ENCODE data around the gene SPDEF.

The SPDEF gene

DNA sequence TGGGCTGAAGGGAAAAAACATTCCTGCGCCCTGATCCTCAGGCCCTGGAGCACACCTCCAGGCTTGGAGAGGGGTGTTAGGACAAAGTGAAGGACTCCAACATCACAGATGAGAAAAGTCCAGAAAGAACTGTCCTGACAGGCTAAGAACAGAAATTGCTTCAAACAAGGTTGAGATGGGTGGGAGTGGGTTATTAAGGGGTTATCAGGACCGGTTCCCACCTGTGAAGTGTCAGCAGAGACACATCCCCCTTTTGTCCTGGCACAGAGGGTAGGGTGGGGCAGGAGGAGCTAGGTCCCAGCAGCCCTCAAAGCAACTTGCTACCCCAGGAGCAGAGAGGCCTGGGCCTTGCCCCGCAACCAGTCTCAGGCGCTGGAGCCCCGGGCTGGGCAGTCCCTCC is 3.5 kb downstream of the SPDEF start:
- DNase-seq: no peak
- intact Hi-C loops (cut with DNase I): no loop called here

DNA sequence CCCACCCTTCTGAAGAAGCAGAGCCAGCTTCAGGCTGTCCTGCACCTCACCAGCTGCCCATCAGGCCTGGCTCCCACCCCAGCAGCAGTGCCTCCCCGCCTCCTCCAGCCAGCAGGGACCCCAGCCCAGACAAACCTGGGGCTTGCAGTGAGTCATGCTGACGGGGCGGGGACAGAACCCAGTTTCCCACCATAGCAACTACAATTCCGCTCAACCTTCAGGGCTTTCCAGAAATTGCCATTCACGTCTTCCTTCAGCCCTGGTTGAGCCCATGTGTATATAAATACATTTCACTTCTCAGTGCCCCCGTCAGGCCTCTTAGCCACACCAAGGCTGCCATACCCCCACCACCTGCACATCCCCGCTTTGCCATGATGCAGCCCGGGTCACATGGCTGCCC is 4.4 kb downstream of the SPDEF start:
- no peak for DNase-seq
- intact Hi-C loops (cut with DNase I): no loop called here

DNA sequence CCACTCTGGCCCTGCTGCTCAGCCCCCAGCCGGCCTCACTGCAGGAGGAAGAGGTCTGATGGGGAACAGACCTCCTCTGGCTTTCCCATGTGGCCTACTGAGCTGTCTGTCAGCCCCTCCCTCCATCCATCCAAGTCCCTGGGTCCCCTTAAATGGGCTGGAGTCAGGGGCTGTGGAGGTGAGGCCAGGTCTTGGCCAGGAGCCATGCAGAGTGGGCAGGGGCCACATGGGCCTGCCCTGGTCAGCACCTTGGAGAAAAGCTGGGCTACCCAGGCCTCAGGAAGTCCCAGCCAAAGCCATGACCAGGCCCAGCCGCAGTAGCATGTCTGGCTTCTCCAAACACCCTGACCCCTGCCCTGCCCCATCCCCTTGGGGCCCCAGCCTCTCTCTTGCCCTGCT is 6.3 kb downstream of the SPDEF start:
- intact Hi-C loops (cut with DNase I): no loop called here

DNA sequence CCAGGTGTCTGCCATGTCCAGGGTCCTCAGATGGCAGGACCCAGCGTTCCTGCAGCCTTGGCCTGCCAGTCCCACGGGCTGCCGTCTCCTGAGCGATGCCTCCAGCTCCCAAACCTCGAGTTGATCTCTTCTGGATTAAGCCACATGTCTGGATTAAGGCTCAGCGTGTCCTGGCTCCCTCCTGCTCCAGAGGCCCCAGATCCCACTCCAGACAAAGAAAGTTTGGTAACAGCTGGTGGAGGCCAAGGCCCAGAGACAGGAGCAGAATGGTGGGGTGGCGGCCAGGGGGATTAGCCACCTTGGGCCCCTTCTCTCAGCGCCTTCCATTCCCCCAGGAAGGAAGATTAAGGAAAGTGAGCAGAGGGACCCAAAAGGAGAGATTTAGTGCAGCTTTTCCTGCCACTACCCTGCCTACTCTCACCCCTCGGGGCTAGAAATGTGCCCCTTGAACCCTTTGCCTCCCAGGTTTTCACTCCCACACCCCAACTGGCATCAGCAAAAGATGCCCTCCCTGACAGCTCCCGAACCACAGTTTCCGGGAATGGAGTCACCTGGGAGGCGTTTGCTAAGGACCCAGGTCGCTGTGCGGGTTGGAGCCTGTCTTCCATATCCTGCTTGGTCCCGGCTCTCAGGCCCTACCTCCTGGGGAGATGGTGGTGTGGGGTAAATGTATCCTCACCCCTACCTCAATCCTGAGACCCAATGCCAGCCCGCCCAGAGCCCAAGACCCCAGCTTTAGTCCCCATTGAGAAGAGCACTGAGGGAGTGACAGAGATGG is 6.9 kb downstream of the SPDEF start:
- DNase-seq: no peak

More for the DNA sequence above, 6.3 kb downstream of the SPDEF start:
- no peak for DNase-seq

DNA sequence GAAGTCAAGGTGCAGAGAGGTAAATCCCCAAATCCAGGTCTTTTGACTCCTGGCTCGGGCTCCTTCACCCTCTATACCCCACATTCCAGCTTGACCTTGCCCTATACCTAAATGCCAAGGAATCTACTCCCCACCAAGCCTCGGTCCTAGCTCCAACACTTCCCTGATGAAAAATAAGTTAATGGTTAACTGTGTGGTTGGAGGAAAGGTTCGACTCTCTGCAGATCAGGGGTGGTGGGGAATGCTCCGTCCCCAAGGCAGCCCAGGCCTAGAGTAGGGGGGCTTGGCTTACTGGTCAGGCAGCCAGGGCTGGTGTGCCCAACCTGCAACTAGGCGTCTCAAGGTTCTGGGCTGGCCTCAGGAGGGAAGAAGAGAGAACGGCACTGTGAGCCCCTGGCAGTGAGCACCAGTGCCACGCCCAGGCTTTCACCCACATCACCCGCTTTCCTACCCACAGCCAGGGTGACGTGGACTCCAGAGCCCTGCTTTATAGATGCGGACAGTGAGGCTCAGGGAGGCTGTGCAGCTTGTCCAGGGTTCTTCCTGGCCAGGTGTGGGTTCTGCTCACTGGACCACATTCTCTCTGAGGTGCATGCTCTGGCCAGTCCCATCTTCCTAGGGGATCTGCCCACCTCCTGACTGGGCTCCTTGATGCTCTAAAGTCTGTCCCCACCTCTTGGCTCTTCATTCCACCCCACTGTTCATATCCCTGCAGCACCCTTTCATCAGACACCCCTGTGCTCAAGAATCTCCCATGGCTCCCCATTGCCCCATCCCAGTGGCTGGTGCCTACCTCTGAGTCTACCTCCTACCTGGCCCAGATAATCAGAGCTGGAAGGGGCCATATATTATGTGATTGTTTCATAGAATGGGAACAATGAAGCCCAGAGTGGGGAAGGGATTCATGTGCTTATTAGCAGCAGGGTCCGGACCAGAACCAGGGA is 8.2 kb downstream of the SPDEF start:
- DNase-seq: no peak
- intact Hi-C loops (cut with DNase I): no loop called here

More for the DNA sequence above, 6.9 kb downstream of the SPDEF start:
- intact Hi-C loops (cut with DNase I): no loop called here

DNA sequence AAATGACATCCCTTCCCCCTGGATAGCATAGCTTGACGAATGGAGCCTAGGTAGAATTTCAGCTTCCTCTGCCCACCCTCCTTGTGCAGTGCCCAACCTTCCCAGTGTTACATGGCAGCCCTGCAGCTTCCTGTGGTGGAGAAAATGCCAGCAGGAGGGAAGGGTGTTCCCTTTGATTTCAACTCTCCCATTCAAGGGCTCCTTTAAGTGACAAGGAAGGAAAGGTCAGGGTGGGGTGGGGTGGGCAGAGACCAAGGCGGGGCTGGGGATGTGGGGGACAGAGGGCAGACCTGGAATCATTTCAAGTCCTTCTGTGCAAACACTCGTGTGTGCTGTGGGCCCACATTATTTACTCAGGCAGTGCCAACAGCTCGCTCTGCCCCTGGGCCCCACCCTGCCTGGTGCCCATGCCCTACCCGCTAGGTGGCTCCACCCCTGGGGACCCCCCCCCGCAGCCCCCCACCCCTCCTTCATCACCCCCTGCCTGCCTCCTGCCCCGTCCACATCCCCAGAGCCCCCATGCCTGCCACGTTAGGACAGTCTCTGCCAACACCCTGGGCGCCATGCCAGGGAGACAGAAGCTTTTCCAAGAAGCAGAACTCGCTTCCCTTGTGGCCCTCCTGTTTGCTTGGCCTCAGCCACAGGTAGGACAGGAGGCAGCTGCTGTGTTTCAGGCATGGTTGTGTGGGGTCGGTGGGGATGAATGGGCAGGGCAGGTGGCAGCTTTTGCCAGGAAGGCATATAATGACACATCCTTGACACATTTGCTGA is 9.4 kb downstream of the SPDEF start:
- DNase-seq: peak in 35 of 42 donors; percentile 14 to 71 (median 46)
- intact Hi-C loops (cut with DNase I): no loop called here

DNA sequence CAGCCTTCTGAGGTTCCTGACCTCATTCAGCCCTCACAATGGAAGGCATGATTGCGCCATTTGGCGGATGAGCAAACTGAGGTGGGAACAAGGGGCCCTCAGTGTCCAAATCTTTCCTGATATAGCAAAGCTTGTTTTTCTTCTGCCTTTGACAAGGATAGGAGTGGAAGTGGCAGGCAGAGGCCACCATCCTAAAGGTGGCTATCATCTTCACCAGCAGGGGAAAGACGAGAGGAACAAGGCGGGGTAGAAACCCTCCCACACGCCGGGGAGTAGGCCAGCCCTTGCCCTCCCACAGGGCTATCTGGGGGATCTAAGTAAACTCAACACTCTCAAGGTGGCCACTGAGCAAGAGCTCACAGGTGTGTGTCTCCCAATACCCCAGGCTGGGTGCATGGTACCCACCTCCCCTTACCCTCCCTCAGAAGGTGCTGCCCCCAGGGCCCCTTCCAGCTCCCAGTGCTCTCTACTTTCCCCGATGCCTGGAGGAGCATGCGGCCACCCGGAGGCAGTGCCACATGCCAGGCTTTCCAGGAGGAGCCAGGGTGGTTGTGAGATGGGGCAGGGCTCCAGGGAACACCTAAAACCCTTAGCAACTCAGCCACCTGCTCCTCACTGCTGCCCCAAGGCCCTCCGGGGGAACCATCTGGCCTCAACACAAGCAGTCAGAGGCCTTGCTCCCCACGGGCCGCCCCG is 11.2 kb downstream of the SPDEF start:
- no peak for DNase-seq
- intact Hi-C loops (cut with DNase I): no loop called here

DNA sequence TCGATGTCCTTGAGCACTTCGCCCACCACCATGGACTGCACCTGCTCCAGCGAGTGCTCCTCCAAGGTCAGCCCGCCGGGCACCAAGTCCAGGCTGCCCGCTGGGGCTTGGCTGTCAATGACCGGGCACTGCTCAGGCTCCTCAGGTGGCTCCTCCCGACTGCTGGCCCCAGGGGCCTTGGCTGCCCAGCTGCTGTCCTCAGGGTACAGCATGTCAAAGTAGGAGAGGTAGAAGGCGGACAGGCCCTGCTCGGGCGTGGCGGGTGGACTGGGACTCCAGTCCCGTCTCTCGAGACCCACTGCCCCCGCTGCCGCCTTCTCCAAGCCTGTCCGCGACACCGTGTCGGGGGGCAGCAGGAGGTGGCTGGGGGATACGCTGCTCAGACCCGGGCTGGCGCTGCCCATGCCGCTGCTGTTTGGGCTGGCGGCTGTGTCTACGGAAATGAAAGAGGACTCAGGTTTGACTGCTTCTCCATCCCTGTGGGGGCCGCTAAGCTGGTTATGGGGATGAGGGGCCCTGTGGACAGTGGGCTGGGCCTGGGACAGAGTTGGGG is 12.0 kb downstream of the SPDEF start:
- DNase-seq: no peak
- intact Hi-C loops (cut with DNase I): no loop called here

DNA sequence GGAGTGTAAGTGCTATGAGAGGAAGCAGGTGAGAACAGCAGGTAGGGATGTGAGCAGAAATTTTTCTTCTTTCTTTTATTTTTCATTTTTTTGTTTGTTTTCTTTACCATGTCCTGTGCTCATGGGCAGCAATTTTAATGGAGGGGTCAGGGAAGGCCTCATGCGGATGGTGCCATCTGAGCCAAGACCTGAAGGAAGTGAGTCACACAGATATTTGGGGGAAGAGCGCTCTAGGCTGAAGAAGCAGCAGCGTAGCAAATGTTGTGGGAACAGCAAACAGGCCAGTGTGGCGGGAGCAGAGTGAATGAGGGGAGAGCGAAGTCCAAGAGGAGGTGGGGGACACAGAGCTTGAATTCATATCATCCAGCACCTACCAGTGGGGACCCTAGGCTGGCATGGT is 12.7 kb downstream of the SPDEF start:
- intact Hi-C loops (cut with DNase I): no loop called here
- DNase-seq: no peak

DNA sequence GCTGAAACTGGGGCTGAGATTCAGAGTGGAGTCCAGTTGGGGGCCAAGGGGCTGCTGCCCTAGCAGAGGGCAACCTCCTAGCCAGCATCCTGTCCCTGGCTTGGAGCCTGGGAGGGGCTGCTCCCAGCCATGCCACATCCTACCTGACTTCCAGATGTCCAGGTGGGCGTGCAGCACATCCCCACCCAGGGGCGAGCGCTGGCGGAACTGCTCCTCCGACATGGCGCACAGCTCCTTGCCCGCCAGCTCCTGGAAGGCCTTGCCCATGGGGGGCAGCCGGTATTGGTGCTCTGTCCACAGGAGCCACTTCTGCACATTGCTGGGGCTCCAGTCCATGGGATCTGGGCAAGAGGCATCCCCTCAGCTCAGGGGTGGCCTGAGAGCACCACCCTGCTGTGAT is 15.3 kb downstream of the SPDEF start:
- intact Hi-C loops (cut with DNase I): no loop called here
- no peak for DNase-seq

DNA sequence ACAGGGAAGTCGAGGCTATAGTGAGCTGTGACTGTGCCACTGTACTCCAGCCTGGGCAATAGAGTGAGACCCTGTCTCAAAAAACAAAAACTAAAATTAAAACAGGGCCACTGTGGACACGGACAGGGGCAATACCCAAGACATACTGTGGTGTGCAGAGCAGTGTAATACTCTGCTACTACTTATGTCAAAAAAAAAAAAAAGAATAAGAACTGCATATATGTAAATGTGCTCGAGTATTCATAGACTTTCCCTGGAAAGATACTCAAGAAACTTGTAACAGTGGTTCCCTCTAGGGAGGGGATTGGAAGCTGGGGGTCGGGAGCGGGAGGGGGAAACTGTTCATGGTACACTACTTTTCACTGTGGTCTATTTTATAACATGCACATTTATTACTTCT is 15.9 kb downstream of the SPDEF start:
- intact Hi-C loops (cut with DNase I): no loop called here
- no peak for DNase-seq

DNA sequence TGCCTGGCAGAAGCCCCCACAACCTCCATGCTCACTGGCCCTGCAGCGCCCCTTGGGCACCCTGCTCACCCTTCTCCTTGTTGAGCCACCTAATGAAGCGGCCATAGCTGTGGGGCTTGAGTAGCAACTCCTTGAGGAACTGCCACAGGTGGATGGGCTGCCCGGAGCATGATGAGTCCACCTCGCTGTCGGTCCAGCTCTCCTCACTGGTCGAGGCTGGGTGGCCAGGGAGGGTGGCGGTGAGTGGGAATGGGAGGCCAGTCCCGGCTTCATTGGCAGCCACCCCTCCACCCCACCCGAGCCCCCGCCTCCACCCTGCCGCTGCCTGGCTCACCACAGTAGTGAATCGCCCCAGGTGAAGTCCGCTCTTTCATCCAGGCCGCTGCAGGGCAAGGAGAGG is 16.9 kb downstream of the SPDEF start:
- intact Hi-C loops (cut with DNase I): no loop called here
- no peak for DNase-seq

DNA sequence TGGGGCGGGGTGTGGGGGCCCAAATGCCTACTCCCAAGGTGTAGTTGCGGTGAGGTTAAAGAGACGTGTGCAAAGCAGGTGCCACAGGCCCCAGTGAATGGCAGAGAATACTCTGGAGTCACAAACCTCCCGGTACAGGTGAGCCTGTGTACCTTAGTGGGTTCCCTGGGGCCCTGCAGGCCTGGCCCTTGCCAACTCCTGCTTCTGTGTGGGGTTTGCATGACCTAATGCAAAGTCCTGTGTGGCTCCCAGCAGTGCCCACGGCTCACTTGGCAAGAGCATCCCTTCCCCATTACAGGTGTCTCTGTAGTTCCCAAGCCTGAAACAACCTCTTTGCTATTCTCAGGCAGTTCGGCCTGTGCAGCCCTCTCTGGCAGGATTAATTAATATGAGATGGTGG is 17.5 kb downstream of the SPDEF start:
- DNase-seq: no peak
- intact Hi-C loops (cut with DNase I): no loop called here

DNA sequence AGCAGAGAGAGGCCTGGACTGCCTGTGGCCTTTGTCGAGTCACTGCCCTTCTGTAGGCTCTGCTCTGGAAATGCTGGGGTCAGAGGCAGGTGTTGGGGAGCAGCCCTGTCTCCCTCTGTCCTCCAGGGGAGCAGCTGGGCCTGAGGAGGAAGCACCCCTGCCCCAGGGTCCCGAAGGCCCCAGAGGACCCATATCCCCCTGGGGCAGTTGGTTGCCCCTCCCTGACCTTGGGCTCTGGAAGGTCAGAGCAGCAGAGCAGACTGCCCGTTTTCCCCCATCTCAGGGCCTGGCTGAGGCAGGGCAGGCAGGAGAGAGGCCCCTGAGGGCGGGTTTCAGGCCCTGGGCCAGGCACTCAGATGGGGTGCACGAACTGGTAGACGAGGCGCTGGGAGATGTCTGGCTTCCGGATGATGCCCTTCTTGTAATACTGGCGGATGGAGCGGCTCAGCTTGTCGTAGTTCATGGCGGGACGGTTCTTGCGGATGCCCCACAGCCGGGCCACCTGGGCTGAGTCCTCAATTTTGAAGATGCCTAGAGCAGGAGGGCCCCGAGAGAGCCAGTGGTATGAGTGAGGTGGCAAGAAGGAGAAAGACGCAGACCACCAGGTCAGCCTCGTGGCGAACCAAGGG is 18.1 kb downstream of the SPDEF start:
- intact Hi-C loops (cut with DNase I): no loop called here
- no peak for DNase-seq

DNA sequence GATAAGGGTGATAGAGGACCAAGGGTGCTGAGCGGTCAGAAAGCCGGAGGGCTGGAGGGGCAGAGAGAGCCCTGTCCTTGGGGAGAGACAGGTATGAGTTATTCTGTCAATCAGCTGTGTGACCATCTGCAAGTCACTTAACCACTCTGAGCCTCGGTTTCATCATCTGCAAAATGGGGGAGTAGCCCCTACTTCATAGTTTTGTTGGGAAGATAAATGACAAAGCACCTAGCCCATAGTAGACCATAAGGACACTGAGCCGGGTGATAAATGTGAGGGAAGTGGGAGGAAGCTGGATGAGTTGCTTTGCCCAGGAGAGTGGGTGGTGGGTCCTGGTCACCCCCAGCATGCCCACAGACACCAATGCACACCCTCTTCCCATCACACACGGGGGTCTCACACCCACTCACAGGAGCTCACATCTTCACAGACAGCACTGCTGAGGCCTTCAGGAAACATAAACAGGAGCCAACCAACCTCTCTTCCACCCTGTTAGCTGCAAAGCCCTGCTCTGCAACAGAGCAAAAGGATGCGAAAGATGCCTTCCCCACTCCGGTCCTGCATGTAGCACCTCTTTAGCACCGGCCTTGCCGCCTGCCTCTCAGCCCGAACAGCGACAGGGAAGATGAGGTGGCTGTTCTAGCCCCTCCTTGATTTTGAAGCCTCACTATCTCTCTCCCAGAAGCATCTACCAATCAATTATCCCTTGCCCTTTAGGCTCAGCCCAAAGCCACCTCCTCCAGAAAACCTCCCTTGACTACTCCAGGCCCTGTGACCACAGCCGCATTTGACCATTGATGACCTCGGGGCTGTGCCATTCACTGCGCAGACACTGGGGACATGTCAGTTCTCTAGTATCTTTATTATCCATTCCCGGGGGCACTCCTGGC is 18.9 kb downstream of the SPDEF start:
- intact Hi-C loops (cut with DNase I): no loop called here
- no peak for DNase-seq

DNA sequence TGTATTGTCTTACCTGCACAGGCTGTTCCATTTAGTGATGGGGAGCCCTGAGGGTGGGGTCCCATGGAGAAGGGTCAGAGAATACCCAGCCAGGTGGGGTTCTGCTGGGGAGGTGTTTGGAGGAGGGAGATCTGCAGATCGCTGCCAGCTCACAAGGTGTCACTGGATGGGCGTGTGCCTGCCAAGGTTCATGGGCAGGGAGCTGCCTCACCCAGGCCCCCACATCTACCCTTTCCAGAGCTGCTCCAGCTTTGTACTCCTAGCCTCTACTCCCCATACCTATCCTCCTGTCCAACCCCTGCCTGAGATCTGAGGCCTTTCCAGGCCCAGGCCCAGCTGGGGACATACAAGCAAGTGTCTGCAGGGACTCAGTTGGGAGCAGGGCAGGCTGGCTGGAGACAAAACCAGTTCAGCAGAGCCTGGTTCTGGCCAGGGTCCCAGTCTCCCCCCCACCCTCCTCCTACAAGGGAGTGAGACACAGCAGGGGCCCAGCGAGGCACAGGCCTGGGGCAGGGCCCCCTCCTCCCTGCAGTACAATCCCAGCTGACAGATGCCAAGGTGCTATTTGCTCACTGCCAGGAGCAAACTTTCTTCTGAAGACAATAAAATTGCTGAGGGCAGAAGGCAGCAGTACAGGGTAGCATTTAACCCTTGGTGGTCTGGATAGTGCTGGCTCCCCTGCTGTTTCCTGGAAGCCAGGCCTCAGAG is 19.7 kb downstream of the SPDEF start:
- intact Hi-C loops (cut with DNase I): no loop called here
- peak in 10 of 42 donors; percentile 26 to 53 (median 44) for DNase-seq

DNA sequence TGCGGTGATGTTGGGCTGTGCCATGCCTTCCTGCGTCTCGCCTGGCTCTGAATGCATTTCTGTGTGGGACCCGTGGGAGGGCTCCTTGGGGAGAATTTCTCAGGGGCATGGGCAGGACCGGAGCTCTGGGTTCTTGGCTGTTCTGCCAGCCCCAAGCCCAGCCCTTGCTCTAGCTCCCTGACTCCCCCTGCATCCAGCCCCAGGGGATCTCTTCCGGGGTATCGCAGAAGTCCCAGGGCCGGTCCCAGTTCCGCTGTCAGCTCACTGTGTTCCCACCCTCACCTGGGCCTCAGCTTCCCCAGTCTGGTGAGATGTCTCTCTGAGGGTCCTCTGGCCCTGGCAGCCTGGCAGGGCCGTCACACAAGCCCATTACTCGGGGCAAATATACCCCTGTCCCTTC is 20.5 kb downstream of the SPDEF start:
- intact Hi-C loops (cut with DNase I): no loop called here
- DNase-seq: no peak
